Hepatocyte (in vitro differentiated cells): Measurements from ENCODE around the gene NKD1. TPM values are rescaled to one million over a fixed set of nuclear protein-coding genes. Genes with fewer than 3 reads are reported as not detected.

Source experiments
- DNase-seq: peaks from one replicate; pipeline ENCODE4 v3.0.0-alpha.2; 2016; ENCODE audit warnings: low spot score
- H2AFZ ChIP-seq: fragments of 200-600 bp; sonication (generic); 2 replicates; pipeline ENCODE4 v1.6.0; 2016; ENCODE audit warnings: antibody characterized with exemption, mild to moderate bottlenecking
- H3K27ac ChIP-seq: fragments of 200-600 bp; sonication (generic); 2 replicates; pipeline ENCODE4 v1.5.1; 2016; ENCODE audit warnings: mild to moderate bottlenecking
- H3K27me3 ChIP-seq: fragments of 200-600 bp; sonication (generic); 2 replicates; pipeline ENCODE4 v1.6.1; 2016
- H3K36me3 ChIP-seq: fragments of 200-600 bp; sonication (generic); replicated peaks from 2 replicates; pipeline ENCODE4 v1.5.1; 2016; ENCODE audit warnings: low read depth; ENCODE audit not compliant: insufficient read depth
- H3K4me1 ChIP-seq: fragments of 200-600 bp; sonication (generic); 2 replicates; pipeline ENCODE4 v1.5.1; 2016; ENCODE audit warnings: mild to moderate bottlenecking, moderate library complexity; ENCODE audit not compliant: insufficient read depth
- H3K4me2 ChIP-seq: fragments of 200-600 bp; sonication (generic); 2 replicates; pipeline ENCODE4 v1.6.0; 2016
- H3K4me3 ChIP-seq: fragments of 200-600 bp; sonication (generic); 2 replicates; pipeline ENCODE4 v1.5.1; 2016; ENCODE audit warnings: mild to moderate bottlenecking
- H3K79me2 ChIP-seq: fragments of 200-600 bp; sonication (generic); 2 replicates; pipeline ENCODE4 v1.6.0; 2017; ENCODE audit warnings: mild to moderate bottlenecking
- H3K9me2 ChIP-seq: fragments of 200-600 bp; sonication (generic); replicated peaks from 2 replicates; pipeline ENCODE4 v1.6.0; 2017; ENCODE audit warnings: mild to moderate bottlenecking; ENCODE audit not compliant: insufficient read depth
- H3K9me3 ChIP-seq: fragments of 200-600 bp; sonication (generic); 2 replicates; pipeline ENCODE4 v1.5.1; 2016; ENCODE audit warnings: low read depth, mild to moderate bottlenecking
- H4K20me1 ChIP-seq: fragments of 200-600 bp; sonication (generic); 2 replicates; pipeline ENCODE4 v1.6.0; 2016; ENCODE audit warnings: mild to moderate bottlenecking; ENCODE audit not compliant: insufficient read depth, poor library complexity, severe bottlenecking
- EZH2 ChIP-seq: fragments of 200-600 bp; sonication (generic); IDR thresholded peaks from 2 replicates; pipeline ENCODE4 v1.6.1; 2016; ENCODE audit warnings: antibody characterized with exemption, mild to moderate bottlenecking, borderline replicate concordance
- EZH2phosphoT487 ChIP-seq: fragments of 200-600 bp; sonication (generic); IDR thresholded peaks from one replicate; pipeline ENCODE4 v1.6.1; 2018; ENCODE audit warnings: antibody characterized with exemption, mild to moderate bottlenecking, low read depth, moderate library complexity; ENCODE audit not compliant: unreplicated experiment, severe bottlenecking
- WGBS: methylation state at CpG from one replicate; pipeline ENCODE4 v1.1.6; 2016; ENCODE audit warnings: low lambda C conversion rate; ENCODE audit errors: missing lambda C conversion rate; 5-methylcytosine and 5-hydroxymethylcytosine counted together
- polyA plus RNA-seq: library from polyadenylated mRNA; unstranded; fragments of >200 nt; fragmentation: Nextera tagmentation; extraction: Ambion mirVana; gene quantifications from 2 replicates; pipeline ENCODE4 v1.2.1, GENCODE V29; 2016
- total RNA-seq: library from RNA; depleted of rRNA; stranded (reverse); fragments of >200 nt; gene quantifications from 2 replicates; pipeline ENCODE4 v1.2.3, GENCODE V29; 2014
- TF ChIP-seq, protein P1 (sequence below): fragments of 200-600 bp; sonication (generic); IDR thresholded peaks from 2 replicates; pipeline ENCODE4 v1.5.1; 2016; ENCODE audit warnings: antibody characterized with exemption, mild to moderate bottlenecking; ENCODE audit not compliant: poor library complexity

NKD1 gene
- total and polyA plus RNA-seq, 2 experiments from 2014 or later = 5.9 to 26.3 TPM

GRCh38 chr16:50610331-50611262 is 62.4 kb downstream of the NKD1 start:
- Histone ChIP-seq H3K27me3 (no peaks in the 10 kb centered on the region), H3K9me3 (no peaks in the 10 kb centered on the region), H2AFZ (no peak overlapping the region), H3K4me3 (no peak overlapping the region), H3K27ac (peak overlapping the region; percentile 25), H3K4me2 (no peak overlapping the region), H3K4me1 (peaks cover 44% of the 10 kb centered on the region), H3K9me2 (no peaks in the 10 kb centered on the region), H3K79me2 (no peaks in the 10 kb centered on the region), H3K36me3 (no peaks in the 10 kb centered on the region), H4K20me1 (no peaks in the 10 kb centered on the region)
- 61% methylated on average over 20 of the region's 21 CpGs for WGBS
- DNase-seq = peak; percentile 51
- no peak for TF ChIP-seq EZH2
- TF ChIP-seq, protein P1, sequence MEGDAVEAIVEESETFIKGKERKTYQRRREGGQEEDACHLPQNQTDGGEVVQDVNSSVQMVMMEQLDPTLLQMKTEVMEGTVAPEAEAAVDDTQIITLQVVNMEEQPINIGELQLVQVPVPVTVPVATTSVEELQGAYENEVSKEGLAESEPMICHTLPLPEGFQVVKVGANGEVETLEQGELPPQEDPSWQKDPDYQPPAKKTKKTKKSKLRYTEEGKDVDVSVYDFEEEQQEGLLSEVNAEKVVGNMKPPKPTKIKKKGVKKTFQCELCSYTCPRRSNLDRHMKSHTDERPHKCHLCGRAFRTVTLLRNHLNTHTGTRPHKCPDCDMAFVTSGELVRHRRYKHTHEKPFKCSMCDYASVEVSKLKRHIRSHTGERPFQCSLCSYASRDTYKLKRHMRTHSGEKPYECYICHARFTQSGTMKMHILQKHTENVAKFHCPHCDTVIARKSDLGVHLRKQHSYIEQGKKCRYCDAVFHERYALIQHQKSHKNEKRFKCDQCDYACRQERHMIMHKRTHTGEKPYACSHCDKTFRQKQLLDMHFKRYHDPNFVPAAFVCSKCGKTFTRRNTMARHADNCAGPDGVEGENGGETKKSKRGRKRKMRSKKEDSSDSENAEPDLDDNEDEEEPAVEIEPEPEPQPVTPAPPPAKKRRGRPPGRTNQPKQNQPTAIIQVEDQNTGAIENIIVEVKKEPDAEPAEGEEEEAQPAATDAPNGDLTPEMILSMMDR = peak; percentile 12

- Histone ChIP-seq H3K9me2 (no peaks in the 10 kb centered on the region), H3K4me2 (no peak overlapping the region), H4K20me1 (no peaks in the 10 kb centered on the region), H3K27ac (peak overlapping the region; percentile 4), H3K4me3 (no peak overlapping the region), H3K36me3 (no peaks in the 10 kb centered on the region), H3K4me1 (peaks cover 53% of the 10 kb centered on the region), H3K27me3 (no peaks in the 10 kb centered on the region), H3K9me3 (no peaks in the 10 kb centered on the region), H3K79me2 (no peaks in the 10 kb centered on the region), H2AFZ (no peak overlapping the region)
- TF ChIP-seq EZH2 (no peak), EZH2phosphoT487 (no peak)
- TF ChIP-seq, protein P1 = peak; percentile 6
- no peak for DNase-seq
- WGBS = 92% methylated on average over 9 of the region's 9 CpGs
Measured at GRCh38 chr16:50611332-50611934, 63.2 kb downstream of the NKD1 start.

- no peaks in the 10 kb centered on the region for H3K79me2 ChIP-seq
- no peaks in the 10 kb centered on the region for H3K36me3 ChIP-seq
- H3K4me3 ChIP-seq = no peak overlapping the region
- no peak overlapping the region for H2AFZ ChIP-seq
- no peaks in the 10 kb centered on the region for H3K9me3 ChIP-seq
- no peaks in the 10 kb centered on the region for H3K27me3 ChIP-seq
- TF ChIP-seq EZH2 (no peak), EZH2phosphoT487 (no peak)
- TF ChIP-seq, protein P1 = no peak
- WGBS = 88% methylated on average over 10 of the region's 10 CpGs
- peaks cover 60% of the 10 kb centered on the region for H3K4me1 ChIP-seq
- peak overlapping the region; percentile 69 for H3K27ac ChIP-seq
- H3K9me2 ChIP-seq = no peaks in the 10 kb centered on the region
- H3K4me2 ChIP-seq = no peak overlapping the region
- DNase-seq = no peak
- H4K20me1 ChIP-seq = no peaks in the 10 kb centered on the region
Measured at GRCh38 chr16:50611995-50612848, 64.0 kb downstream of the NKD1 start.
